Thyroid gland (tissue), 4 donors: ENCODE measurements around the gene GLCE. TPM values are rescaled to one million over a fixed set of nuclear protein-coding genes. Genes with fewer than 3 reads are reported as not detected.

Experiments
- DNase-seq, 2 donors: peaks; one replicate each; pipeline ENCODE4 v3.0.0-alpha.2; 2019
- H3K27ac ChIP-seq, 3 donors: fragments of 200-600 bp; sonication (generic); 1 replicate in 2 of 3; 2 replicates in 1 of 3; pipeline ENCODE4 v1.5.1; 2016 to 2019; ENCODE audit warnings: mild to moderate bottlenecking in 1 of 3, moderate library complexity in 1 of 3
- H3K27me3 ChIP-seq: fragments of 200-600 bp; sonication (generic); one replicate; pipeline ENCODE4 v1.5.1; 2019
- H3K36me3 ChIP-seq, 2 donors: fragments of 200-600 bp; sonication (generic); one replicate each; pipeline ENCODE4 v1.5.1; 2016 to 2019
- H3K4me1 ChIP-seq, 2 donors: fragments of 200-600 bp; sonication (generic); one replicate each; pipeline ENCODE4 v1.5.1; 2017 to 2019
- H3K4me3 ChIP-seq, 3 donors: fragments of 200-600 bp; sonication (generic); replicated peaks in 1 of 3; 1 replicate in 2 of 3; 2 replicates in 1 of 3; pipeline ENCODE4 v1.5.1; 2016; ENCODE audit warnings: mild to moderate bottlenecking in 1 of 3
- H3K9me3 ChIP-seq: fragments of 200-600 bp; sonication (generic); one replicate; pipeline ENCODE4 v1.5.1; 2017
- CTCF ChIP-seq, 6 experiments: fragments of 200-600 bp in 3 of 6; fragments of 450-650 bp in 3 of 6; sonication (generic) in 3 of 6; IDR thresholded peaks; one replicate each; pipeline ENCODE4 v1.5.1; 2016 to 2019; ENCODE audit warnings: antibody characterized with exemption in 6 of 6, mild to moderate bottlenecking in 2 of 6, inconsistent platforms in 1 of 6, moderate library complexity in 1 of 6
- POLR2A ChIP-seq, 2 donors: fragments of 450-650 bp; IDR thresholded peaks; one replicate each; pipeline ENCODE4 v1.6.1; 2017; ENCODE audit warnings: antibody characterized with exemption in 2 of 2, mild to moderate bottlenecking in 2 of 2, moderate library complexity in 1 of 2
- WGBS, 2 donors: methylation state at CpG; one replicate each; pipeline ENCODE4 v1.1.5; 2017; 5-methylcytosine and 5-hydroxymethylcytosine counted together
- intact Hi-C: fragments of 100-400 bp; cut with DNase I; formaldehyde crosslinking; loops from one replicate; pipeline ENCODE4 v1.15.1; 2023
- total RNA-seq, 4 donors: library from RNA; depleted of rRNA; stranded (reverse); fragments of >200 nt; gene quantifications; one replicate each; pipeline ENCODE4 v1.2.3, GENCODE V29; 2016

Gene GLCE
- total RNA-seq, 4 donors from 2014 or later, result 7.6 to 16.1 (median 11.9) TPM

- WGBS, 2 donors, result 93 to 94% methylated on average over 12 of the region's 12 CpGs
- Histone ChIP-seq H3K4me1 (peaks cover 0 to 14% of the 10 kb centered on the region in 2 donors), H3K4me3 (no peak overlapping the region), H3K36me3 (no peaks in the 10 kb centered on the region), H3K27me3 (no peaks in the 10 kb centered on the region), H3K9me3 (no peaks in the 10 kb centered on the region), H3K27ac (no peak overlapping the region)
- intact Hi-C loops, result no loop called here
- TF ChIP-seq POLR2A (IDR thresholded peaks at IDR 0.05) (no peak), CTCF (IDR thresholded peaks at IDR 0.05) (no peak)
- no peak for DNase-seq
These were observed 125.4 kb downstream of the GLCE start for GRCh38 chr15:69285834-69286233.

DNA sequence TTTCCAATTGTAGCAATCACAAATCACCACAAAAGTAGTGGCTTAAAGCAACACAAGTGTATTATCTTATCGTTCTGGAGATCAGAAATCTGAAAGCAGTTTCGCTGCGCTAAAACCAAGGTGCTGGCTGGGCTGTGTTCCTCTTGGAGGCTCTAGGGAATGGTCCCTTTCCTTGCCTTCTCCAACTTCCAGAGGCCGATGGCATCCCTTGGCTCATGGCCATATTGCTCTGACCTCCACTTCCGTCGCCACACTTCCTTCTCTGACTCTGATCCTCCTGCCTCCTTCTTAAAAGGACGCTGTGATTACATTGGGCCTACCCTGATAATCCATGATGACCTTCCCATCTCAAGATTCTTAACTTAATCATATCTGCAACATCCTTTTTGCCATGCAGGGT lies 127.6 kb downstream of the GLCE start:
- no peaks in the 10 kb centered on the region for H3K27me3 ChIP-seq
- 93 to 94% methylated on average over 7 of the region's 7 CpGs for WGBS, 2 donors
- H3K27ac ChIP-seq, result no peak overlapping the region
- no peaks in the 10 kb centered on the region for H3K9me3 ChIP-seq
- H3K36me3 ChIP-seq, result no peaks in the 10 kb centered on the region
- intact Hi-C loops, result no loop called here
- TF ChIP-seq POLR2A (IDR thresholded peaks at IDR 0.05), result no peak
- no peak for TF ChIP-seq CTCF (IDR thresholded peaks at IDR 0.05)
- no peak for DNase-seq
- H3K4me3 ChIP-seq, result no peak overlapping the region
- H3K4me1 ChIP-seq, result peaks cover 0 to 16% of the 10 kb centered on the region in 2 donors

GRCh38 chr15:69288531-69289341 lies 128.3 kb downstream of the GLCE start:
- WGBS, 2 donors, result 93 to 94% methylated on average over 11 of the region's 11 CpGs
- intact Hi-C loops, result no loop called here
- Histone ChIP-seq H3K36me3 (no peaks in the 10 kb centered on the region), H3K27me3 (no peaks in the 10 kb centered on the region), H3K4me1 (peaks cover 0 to 16% of the 10 kb centered on the region in 2 donors), H3K9me3 (no peaks in the 10 kb centered on the region), H3K4me3 (no peak overlapping the region), H3K27ac (no peak overlapping the region)
- TF ChIP-seq CTCF (IDR thresholded peaks at IDR 0.05) (no peak), POLR2A (IDR thresholded peaks at IDR 0.05) (no peak)
- DNase-seq, result no peak

GRCh38 chr15:69289342-69290146 lies 129.1 kb downstream of the GLCE start:
- 47 to 52% methylated on average over 8 of the region's 8 CpGs for WGBS, 2 donors
- Histone ChIP-seq H3K27ac (no peak overlapping the region), H3K27me3 (no peaks in the 10 kb centered on the region), H3K36me3 (no peaks in the 10 kb centered on the region), H3K9me3 (no peaks in the 10 kb centered on the region), H3K4me3 (no peak overlapping the region), H3K4me1 (peaks cover 0 to 16% of the 10 kb centered on the region in 2 donors)
- DNase-seq, result no peak
- TF ChIP-seq POLR2A (IDR thresholded peaks at IDR 0.05) (no peak), CTCF (IDR thresholded peaks at IDR 0.05) (no peak)
- intact Hi-C loops, result no loop called here
